Hippocampal formation (tissue), 2 donors: ENCODE results near the gene CCDC102A.
"Not testable (repeated sequence)": the region's sequence is repeated elsewhere in the genome, so short reads cannot be mapped to it uniquely, and the experiment has no call there.

Source experiments
- DNase-seq, 2 donors: peaks; one replicate each; lab custom pipeline; 2025; lab: John Stamatoyannopoulos, UW

Gene CCDC102A

GRCh38 chr16:57536306-57537193 lies at the start of gene CCDC102A:
Gene CCDC102A (minus strand): TSS chr16:57536571. CDS start chr16:57529177, 7,394 bp downstream.
- DNase-seq = no peak

- DNase-seq = no peak
Measured at GRCh38 chr16:57585051-57585687, 48.8 kb upstream of the CCDC102A start.

- DNase-seq = no peak
Measured at GRCh38 chr16:57579361-57579665, 42.9 kb upstream of the CCDC102A start.

GRCh38 chr16:57578521-57579360 lies 42.4 kb upstream of the CCDC102A start:
- no peak for DNase-seq

GRCh38 chr16:57577691-57578224 lies 41.4 kb upstream of the CCDC102A start:
- no peak for DNase-seq

- no peak for DNase-seq
Measured at GRCh38 chr16:57577214-57577613, 40.8 kb upstream of the CCDC102A start.

- DNase-seq = peak; percentile 47
Measured at GRCh38 chr16:57576429-57576870, 40.1 kb upstream of the CCDC102A start.

GRCh38 chr16:57575468-57576277 lies 39.3 kb upstream of the CCDC102A start:
- DNase-seq = no peak

GRCh38 chr16:57574646-57575467 lies 38.5 kb upstream of the CCDC102A start:
- DNase-seq = no peak

GRCh38 chr16:57574086-57574485 lies 37.7 kb upstream of the CCDC102A start:
- DNase-seq = no peak

- DNase-seq = no peak
Measured at GRCh38 chr16:57572978-57573728, 36.8 kb upstream of the CCDC102A start.

- DNase-seq = no peak
Measured at GRCh38 chr16:57571098-57571497, 34.7 kb upstream of the CCDC102A start.

- no peak for DNase-seq
Measured at GRCh38 chr16:57570301-57571070, 34.1 kb upstream of the CCDC102A start.

- no peak for DNase-seq
Measured at GRCh38 chr16:57569306-57569946, 33.1 kb upstream of the CCDC102A start.

- not testable (repeated sequence) for DNase-seq
Measured at GRCh38 chr16:57568772-57569171, 32.4 kb upstream of the CCDC102A start.

GRCh38 chr16:57568173-57568678 lies 31.9 kb upstream of the CCDC102A start:
- DNase-seq = no peak

GRCh38 chr16:57567691-57568090 lies 31.3 kb upstream of the CCDC102A start:
- no peak for DNase-seq

- DNase-seq = no peak
Measured at GRCh38 chr16:57566436-57566835, 30.1 kb upstream of the CCDC102A start.
